Body of pancreas (tissue), 4 donors: ENCODE measurements around the gene THBS3.

Experiments
- CTCF ChIP-seq, 7 experiments: fragments of 450-650 bp in 4 of 7; fragments of 200-600 bp in 3 of 7; sonication (generic) in 3 of 7; IDR thresholded peaks; one replicate each; pipeline ENCODE4 v1.5.1; 2016 to 2019; ENCODE audit warnings: antibody characterized with exemption in 7 of 7
- POLR2A ChIP-seq, 3 donors: fragments of 450-650 bp; IDR thresholded peaks; one replicate each; pipeline ENCODE4 v1.6.1; 2016; ENCODE audit warnings: antibody characterized with exemption in 3 of 3, mild to moderate bottlenecking in 2 of 3

DNA sequence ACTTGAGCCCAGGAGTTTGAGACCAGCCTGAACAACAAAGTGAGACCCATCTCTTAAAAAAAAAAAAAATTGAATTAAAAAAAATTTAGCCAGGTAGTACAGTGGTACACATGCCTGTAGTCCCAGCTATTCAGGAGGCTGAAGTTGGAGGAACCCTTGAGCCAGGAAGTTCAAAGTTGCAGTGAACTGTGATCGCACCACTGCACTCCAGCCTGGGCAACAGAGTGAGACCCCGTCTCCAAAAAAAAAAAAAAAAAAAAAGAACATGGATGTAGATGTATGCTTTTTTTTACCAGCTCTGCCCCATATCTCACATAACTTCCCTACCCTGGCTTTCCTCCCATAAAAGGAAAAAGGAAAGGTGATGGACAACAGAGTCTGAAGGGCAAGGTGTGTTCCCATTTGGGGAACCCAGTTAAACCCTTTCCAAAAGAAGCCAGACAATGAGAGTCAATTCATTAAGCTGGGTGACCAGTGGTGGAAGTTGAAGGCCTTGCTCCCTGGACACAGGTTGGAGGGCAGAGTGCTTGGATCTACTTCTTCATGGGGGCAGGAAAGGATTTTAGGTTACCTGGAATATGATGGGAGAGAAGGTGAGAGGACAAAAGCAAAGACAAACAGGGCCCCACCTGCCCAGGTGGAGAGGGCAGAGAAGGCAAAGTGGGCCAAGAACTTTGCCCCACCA lies 37.5 kb downstream of the THBS3 start:
- no peak for TF ChIP-seq POLR2A (IDR thresholded peaks at IDR 0.05)
- no peak for TF ChIP-seq CTCF (IDR thresholded peaks at IDR 0.05)
